CD4-positive, alpha-beta T cell treated with Interleukin-17A for 4 hours (primary cell): ENCODE results near the gene ZNF454.

ENCODE experiments used
- DNase-seq: peaks from one replicate; pipeline ENCODE4 v3.0.0-alpha.2; 2020; ENCODE audit warnings: mixed read lengths

ZNF454 gene

DNA sequence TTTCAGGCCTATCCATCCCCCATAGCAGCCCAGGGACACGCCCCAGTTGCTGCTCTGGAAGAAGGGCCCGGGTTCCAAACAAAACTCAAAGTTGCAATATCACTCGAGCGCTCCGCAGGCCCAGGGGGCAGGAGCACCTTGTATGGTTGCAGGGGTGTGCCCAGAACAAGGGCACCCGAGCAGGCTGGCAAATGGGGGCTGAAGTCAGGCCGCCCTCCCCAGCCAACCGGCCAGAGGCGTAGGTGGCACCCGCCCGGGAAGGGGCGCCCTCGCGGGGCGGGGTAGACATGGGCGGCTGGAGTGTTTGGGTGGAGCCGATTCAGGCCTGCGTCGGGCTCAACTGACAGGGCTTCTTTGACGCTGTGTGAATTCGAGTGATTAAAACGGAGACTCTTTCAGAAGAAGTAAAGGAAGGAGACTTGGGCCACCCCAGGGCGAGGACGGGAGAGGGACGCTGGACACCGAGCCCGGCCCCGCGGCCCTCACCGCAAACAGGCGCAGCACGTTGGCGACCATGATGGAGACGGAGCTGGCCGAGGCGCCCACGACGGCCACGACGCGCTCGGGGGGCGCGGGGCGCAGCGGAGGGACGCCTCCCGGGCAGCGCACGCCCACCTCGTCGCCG lies 53.1 kb downstream of the ZNF454 start:
- no peak for DNase-seq

DNA sequence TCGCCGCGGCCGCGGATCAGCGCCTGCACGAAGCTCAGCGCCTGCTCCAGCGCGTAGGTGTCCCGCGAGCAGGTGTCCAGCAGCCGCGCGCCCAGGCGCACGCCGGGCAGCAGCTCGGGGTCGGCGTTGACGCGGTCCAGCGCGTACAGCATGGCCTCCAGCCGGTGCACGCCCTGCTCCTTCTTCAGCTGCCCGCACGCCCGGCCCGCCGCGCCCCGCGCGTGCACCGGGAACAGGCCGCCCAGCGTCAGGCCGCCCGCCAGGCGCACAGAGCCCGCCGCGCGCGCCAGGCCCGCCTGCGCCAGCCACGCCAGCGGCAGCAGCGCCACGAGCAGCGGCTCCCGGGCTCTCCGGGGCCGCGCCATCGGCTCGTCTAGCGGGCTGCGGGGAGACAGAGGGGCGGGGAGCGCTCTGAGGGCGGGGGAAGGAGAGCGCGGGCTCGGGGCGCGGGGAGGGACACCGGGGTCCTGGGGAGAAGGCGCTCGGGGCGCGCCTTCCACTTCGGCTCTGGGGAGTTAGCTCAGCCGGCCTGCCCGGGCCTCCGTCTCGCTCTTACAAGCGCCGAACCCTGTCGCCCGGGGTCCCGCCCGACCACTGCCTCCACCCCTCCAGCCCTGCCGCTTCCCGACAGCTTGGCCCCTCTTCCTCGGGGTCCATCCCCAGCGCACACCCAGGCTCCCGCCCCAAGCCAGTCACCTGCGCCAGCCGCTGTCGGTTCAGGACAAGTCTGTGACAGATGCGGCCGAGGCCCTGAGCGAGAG lies 53.8 kb downstream of the ZNF454 start, which contains the start of gene GRM6:
TSS of gene GRM6 (minus strand) at position 741 of the 761 bp plus-strand sequence. CDS start at position 365, 376 bp downstream.
- no peak for DNase-seq

- no peak for DNase-seq
These were observed 54.3 kb downstream of the ZNF454 start for GRCh38 chr5:178995341-178995690.

DNA sequence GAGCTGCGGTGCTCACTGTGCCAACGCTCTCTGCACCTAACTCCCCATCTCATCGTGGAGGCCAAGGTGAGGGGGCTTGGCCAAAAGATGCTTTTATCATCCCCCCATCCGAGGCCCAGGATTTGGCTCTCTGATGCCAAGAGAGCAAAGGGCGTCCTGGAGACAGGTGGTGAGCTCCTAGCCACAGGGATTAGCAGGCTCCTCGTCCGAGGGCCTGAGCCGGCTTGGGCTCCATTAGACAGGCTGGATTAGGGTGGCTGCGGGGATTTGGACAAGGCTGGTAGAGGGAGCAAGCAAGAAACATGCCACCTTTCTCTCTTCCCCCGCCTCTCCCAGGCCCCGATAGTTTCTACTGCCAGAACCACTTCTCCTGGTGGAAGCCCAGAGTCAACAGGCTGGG lies 55.2 kb downstream of the ZNF454 start:
- no peak for DNase-seq

- DNase-seq = no peak
These were observed 56.2 kb downstream of the ZNF454 start for GRCh38 chr5:178997191-178997590.

DNA sequence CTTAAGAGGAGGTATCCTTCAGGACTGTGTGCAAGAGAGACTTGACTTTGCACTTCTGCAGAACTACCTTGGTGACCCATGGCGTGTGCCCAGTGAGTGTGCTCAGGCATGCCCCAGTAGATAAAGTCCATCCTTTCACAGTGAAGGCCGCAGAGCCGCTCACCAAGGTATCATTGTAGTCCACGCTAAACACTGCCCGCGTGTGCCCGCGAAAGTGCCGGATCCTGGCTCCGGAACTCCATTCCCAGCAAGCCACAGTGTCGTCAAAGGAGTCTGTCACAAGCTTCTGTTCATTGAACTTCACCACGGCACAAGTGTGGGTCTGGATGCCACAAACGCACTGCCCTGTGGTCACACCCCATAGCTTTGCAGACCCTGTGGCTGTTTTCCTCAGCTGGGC lies 57.4 kb downstream of the ZNF454 start:
- DNase-seq = no peak

DNA sequence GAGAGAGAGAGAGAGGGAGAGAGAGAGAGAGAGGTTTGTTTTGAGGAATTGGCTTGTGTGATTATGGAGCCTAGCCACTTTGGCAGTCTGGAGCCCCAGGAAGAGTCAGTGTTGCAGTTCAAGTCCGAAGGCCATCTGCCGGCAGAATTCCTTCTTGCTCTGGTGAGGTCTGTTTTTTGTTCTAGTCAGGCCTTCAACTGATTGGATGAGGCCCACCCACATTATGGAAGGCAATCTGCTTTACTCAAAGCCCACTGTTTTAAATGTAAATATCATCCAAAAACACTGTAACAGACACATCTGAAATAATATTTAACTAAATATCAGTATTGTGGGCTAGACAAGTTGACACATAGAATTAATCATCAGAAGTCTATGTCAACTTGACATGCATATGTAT lies 65.6 kb downstream of the ZNF454 start:
- DNase-seq = no peak

DNA sequence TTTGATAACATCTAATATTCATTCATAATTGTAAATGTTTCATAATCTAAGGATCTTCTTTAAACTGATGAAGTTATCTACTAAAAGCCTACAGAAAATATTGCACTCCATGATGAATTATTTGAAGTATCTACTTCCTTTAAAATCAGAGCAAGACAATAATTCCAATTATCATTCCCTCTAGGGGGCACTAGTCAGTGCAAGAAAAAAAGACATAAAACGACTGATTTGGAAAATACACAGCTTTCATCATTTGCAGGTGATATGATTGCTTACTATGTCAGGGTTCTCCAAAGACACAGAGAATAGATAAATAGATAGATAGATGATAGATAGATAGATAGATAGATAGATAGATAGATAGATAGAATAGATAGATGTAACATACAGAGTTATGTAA lies 67.7 kb downstream of the ZNF454 start:
- DNase-seq = no peak
